HepG2 (cell line): ENCODE data around the gene FOXN3. TPM values are rescaled to one million over a fixed set of nuclear protein-coding genes. Genes with fewer than 3 reads are reported as not detected.

Source experiments
- CEBPG ChIP-seq: IDR thresholded peaks from 2 replicates; pipeline ENCODE4 v1.6.1; 2016
- ZBTB33 ChIP-seq: sonication (generic); formaldehyde crosslinking; IDR thresholded peaks from 2 replicates; pipeline ENCODE4 v1.4.0; 2020; ENCODE audit warnings: missing genetic modification reagents
- ZNF121 ChIP-seq: sonication (generic); formaldehyde crosslinking; IDR thresholded peaks from 2 replicates; pipeline ENCODE4 v1.5.0; 2020; ENCODE audit warnings: mild to moderate bottlenecking, missing genetic modification reagents
- ZNF460 ChIP-seq: sonication (generic); formaldehyde crosslinking; IDR thresholded peaks from 2 replicates; pipeline ENCODE4 v1.5.1; 2020; ENCODE audit warnings: missing genetic modification reagents, mild to moderate bottlenecking, borderline replicate concordance
- polyA plus RNA-seq, 8 experiments: library from polyadenylated mRNA; depleted of rRNA in 3 of 8; stranded (reverse) in 7 of 8; unstranded in 1 of 8; fragments of >200 nt; fragmentation: Illumina TruSeq in 4 of 8; extraction: Trizol in 4 of 8; gene quantifications; 2 replicates each; pipeline versions ENCODE4 v1.2.1 to v1.2.3, GENCODE V29; 2011 to 2016; ENCODE audit warnings: low read depth in 4 of 8, missing spikeins in 1 of 8, mixed read lengths in 1 of 8; ENCODE audit not compliant: insufficient read depth in 1 of 8
- total RNA-seq, 5 experiments: library from RNA; depleted of rRNA; stranded (reverse); fragments of >200 nt; fragmentation: Illumina TruSeq; extraction: Trizol; gene quantifications; 2 replicates each; pipeline ENCODE4 v1.2.3, GENCODE V29; 2016; ENCODE audit warnings: low read depth in 1 of 5
- TF ChIP-seq, protein P1 (sequence below): sonication (generic); formaldehyde crosslinking; IDR thresholded peaks from 2 replicates; pipeline ENCODE4 v1.5.0; 2020; ENCODE audit warnings: mild to moderate bottlenecking, missing genetic modification reagents
- TF ChIP-seq, protein P2 (sequence below): sonication (generic); formaldehyde crosslinking; IDR thresholded peaks from 2 replicates; pipeline ENCODE4 v1.9.0; 2022; ENCODE audit warnings: missing genetic modification reagents, mild to moderate bottlenecking, borderline replicate concordance

FOXN3 gene
- total and polyA plus RNA-seq, 2 of the 13 experiments (the other 11 are each of a cell fraction or from before 2014, with no cell fraction given), result 32.4 to 70.2 TPM

DNA sequence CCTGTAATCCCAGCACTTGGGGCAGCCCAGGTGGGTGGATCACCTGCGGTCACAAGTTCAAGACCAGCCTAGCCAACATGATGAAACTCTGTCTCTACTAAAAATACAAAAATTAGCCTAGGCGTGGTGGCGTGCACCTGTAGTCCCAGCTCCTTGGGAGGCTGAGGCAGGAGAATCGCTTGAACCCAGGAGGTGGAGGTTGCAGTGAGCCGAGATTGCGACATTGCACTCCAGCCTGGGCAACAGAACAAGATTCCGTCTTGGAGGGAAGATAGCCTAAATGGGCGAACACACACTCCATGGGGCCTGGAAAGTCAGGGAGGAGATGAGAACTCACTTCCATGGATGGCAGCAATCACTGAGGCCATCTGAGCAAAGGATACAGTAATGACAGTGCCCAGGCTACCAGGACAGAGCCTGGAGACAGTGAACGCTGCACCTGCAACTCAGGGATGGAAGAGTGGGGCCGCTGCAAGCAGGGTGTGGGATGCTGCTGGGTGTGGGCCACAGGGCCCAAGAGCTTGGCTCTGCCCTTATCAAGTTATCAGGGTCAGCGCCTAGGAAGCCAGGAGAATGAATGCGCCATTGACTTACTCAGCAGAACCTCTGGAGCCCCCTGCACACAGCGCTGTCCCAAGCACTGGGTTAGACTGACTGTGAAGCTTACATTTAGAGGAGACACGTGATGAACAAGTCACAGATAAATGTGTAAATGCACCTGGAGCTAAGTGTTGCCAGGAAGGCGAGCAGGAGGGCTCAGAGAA, 28.9 kb downstream of the FOXN3 start (continued):
- TF ChIP-seq, protein P1, sequence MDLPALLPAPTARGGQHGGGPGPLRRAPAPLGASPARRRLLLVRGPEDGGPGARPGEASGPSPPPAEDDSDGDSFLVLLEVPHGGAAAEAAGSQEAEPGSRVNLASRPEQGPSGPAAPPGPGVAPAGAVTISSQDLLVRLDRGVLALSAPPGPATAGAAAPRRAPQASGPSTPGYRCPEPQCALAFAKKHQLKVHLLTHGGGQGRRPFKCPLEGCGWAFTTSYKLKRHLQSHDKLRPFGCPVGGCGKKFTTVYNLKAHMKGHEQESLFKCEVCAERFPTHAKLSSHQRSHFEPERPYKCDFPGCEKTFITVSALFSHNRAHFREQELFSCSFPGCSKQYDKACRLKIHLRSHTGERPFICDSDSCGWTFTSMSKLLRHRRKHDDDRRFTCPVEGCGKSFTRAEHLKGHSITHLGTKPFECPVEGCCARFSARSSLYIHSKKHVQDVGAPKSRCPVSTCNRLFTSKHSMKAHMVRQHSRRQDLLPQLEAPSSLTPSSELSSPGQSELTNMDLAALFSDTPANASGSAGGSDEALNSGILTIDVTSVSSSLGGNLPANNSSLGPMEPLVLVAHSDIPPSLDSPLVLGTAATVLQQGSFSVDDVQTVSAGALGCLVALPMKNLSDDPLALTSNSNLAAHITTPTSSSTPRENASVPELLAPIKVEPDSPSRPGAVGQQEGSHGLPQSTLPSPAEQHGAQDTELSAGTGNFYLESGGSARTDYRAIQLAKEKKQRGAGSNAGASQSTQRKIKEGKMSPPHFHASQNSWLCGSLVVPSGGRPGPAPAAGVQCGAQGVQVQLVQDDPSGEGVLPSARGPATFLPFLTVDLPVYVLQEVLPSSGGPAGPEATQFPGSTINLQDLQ (CRISPR knock-in tag), result no peak
- TF ChIP-seq ZNF121 (CRISPR knock-in tag), result 0 out of 2 replicates have a peak, but pooled peaks have one; percentile 39
- TF ChIP-seq ZNF460 (CRISPR knock-in tag), result peak; percentile 54; the same call in 1 of the 2 replicates
- TF ChIP-seq, protein P2, sequence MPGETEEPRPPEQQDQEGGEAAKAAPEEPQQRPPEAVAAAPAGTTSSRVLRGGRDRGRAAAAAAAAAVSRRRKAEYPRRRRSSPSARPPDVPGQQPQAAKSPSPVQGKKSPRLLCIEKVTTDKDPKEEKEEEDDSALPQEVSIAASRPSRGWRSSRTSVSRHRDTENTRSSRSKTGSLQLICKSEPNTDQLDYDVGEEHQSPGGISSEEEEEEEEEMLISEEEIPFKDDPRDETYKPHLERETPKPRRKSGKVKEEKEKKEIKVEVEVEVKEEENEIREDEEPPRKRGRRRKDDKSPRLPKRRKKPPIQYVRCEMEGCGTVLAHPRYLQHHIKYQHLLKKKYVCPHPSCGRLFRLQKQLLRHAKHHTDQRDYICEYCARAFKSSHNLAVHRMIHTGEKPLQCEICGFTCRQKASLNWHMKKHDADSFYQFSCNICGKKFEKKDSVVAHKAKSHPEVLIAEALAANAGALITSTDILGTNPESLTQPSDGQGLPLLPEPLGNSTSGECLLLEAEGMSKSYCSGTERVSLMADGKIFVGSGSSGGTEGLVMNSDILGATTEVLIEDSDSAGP, result 0 out of 2 replicates have a peak, but pooled peaks have one; percentile 42
- peak; percentile 79 for TF ChIP-seq ZBTB33 (CRISPR knock-in tag)
- peak; percentile 37; the same call in 1 of the 2 replicates for TF ChIP-seq CEBPG (CRISPR knock-in tag)
